Suppressor macrophage treated with lipopolysaccharide for 4 hours (primary cell): Measurements from ENCODE around the gene MMP15.
A peak's percentile ranks its signal among the peaks of the same experiment; 100 is the strongest.

Experiments
- DNase-seq: peaks from one replicate; pipeline ENCODE4 v3.0.0-alpha.2; 2020

Gene MMP15

GRCh38 chr16:58035356-58036170 lies 10.0 kb downstream of the MMP15 start:
- no peak for DNase-seq

- no peak for DNase-seq
Measured at GRCh38 chr16:58036943-58037342, 11.4 kb downstream of the MMP15 start.

GRCh38 chr16:58037365-58038057 lies 12.0 kb downstream of the MMP15 start:
- DNase-seq: no peak

DNA sequence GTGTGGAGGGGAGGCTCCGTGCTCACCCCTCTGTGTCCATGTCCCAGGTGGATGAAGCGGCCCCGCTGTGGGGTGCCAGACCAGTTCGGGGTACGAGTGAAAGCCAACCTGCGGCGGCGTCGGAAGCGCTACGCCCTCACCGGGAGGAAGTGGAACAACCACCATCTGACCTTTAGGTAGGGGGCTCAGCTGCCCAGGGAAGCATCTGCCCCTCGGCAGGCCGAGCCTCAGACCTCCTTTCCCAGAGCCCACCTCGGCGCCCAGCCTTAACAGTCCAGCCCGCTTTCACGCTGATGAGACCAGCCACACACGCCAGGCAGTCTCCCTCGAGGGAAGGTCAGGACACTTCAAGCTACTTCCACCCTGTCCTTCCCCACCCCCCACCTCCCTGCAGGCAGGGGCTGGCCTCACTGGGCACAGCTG lies 12.7 kb downstream of the MMP15 start:
- DNase-seq: no peak

GRCh38 chr16:58039829-58040495 lies 14.4 kb downstream of the MMP15 start:
- no peak for DNase-seq

DNA sequence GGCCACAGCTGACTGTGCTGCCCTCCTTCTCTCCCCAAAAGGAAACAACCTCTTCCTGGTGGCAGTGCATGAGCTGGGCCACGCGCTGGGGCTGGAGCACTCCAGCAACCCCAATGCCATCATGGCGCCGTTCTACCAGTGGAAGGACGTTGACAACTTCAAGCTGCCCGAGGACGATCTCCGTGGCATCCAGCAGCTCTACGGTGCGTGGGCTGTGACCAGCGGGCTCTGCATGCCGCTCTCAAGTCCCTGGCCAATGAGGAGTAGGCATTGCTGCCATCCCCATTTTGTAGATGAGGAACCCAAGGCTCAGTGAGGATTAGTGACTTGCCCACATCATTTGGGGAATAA lies 14.9 kb downstream of the MMP15 start:
- DNase-seq: no peak

DNA sequence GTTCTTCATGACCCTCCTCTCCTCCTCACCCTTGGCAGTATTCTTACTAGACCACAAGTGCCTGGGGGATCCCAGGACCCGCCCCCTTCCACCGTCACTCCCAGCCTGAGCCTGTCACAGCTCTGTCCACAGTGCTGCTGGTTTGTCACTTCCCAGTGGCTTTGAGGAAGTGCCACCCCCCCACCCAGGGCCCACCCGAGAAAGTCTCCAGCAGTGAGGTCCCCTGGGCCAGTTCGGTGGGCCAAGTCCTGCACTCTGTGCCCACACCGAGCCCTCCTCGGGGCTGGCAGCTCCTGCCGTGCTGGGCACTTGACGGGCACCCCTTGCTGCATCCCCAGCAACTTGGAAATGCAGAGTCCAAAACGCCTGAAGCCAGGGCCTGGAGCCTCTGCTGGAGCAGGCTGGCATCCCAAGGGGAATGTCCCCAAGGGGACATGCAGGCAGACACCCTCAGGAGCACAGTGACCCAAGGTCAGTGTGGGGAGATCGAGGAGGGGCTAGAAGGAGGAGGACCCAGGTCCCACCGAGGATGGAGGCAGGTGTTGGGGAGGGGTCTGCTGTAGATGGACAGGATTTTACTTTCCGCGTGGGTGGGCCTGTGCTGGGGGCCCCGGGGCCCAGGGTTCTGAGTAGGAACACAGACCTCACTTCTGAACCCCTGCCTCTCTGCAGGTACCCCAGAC lies 15.5 kb downstream of the MMP15 start:
- DNase-seq: no peak

- DNase-seq: no peak
Measured at GRCh38 chr16:58041628-58041955, 16.0 kb downstream of the MMP15 start.

DNA sequence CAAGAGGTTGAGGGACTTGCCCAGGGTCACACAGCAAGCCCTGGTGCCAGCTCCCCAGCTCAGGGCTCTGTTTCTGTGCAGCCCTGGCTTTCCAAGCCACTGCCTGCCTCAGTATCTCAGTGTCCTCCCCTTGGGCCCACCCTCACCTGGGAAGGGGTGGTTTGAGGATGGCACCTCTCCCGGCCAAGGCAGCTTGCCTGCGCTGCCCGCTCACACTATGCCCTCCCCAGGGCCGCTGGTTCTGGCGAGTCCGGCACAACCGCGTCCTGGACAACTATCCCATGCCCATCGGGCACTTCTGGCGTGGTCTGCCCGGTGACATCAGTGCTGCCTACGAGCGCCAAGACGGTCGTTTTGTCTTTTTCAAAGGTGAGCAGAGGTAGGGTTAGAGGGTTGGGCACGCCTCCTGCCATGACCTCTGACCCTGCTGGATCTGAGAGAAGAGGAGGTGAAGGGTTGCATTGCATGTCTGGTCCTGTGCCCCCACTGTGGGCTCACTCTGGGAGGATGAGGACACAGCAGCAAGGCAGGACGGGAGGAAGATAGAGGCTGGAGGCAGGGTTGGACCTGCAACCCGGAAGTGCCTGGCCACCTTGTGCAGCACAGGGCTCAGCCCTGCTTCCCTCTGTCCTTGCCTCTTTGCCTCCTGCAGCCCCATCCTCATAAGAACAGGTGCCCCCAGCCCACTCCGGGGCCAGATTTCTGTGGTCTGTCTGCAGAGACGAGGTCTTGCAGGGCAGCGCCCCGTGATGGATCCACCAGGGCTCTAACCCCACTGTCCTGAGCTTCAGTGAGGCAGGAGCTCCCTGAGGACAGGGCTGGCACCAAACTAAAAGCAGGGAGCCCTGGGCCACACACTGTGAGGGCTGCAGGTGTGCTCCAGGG lies 16.7 kb downstream of the MMP15 start:
- DNase-seq: no peak

GRCh38 chr16:58042886-58043515 lies 17.4 kb downstream of the MMP15 start:
- DNase-seq: no peak

DNA sequence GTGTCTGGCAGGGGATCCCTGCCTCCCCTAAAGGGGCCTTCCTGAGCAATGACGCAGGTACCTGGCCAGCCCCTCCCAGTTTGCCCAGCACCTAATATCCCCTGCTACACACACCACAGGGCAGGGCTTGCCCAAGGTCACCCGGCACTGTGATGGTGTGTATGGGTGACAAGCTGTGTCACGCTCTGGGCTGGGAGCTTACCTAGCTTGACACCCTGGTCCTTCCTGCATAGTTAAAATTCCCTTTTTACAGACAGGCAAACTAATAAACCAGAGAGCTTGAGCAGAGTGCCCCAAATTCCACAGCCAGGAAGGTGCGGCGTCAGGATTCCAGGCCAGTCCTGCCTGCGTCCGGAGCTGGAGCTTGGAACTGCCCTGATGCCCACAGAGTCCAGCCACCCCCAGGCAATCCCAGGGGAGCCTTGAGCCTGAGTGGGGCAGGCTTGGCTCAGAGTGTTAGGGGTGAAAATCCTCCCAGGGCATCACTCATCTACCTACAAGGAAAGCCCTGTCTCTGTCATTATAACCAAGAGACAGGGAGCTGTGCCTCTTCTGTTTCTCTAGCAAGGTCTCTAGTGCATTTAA lies 18.1 kb downstream of the MMP15 start:
- DNase-seq: no peak

DNA sequence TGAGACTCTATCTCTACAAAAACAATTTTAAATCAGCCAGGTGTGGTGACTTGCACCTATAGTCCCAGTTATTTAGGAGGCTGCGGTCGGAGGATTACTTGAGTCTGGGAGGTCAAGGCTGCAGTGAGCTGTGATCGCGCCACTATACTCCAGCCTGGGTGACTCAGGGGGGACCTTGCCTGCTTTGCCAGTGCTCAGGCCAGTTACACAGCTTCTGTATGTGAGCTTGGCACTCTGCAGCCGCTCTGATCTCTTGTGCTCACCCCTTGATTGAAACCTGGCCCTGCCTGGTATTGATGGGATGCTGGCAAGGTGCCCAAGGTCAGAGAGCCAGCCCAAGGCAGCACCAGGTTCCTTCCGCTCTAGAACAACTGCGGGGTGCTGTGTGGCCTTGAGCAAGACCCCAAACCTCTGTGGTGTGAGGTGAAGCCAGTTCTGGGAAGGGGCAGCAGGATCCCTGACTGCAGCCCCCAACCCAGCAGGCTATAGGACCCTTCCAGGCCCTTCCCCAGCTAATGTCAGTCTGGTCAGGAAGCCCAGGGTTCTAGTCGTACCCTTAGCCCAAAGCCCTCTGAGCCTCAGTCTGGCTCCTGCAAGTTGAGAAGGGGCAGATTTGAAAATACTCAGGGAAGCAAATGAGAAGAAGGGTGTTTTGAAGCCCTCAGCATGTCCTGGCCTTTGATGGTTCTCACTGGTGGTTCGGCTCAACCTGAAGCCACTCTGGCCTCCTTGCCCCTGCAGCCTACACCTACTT lies 18.9 kb downstream of the MMP15 start:
- no peak for DNase-seq

DNA sequence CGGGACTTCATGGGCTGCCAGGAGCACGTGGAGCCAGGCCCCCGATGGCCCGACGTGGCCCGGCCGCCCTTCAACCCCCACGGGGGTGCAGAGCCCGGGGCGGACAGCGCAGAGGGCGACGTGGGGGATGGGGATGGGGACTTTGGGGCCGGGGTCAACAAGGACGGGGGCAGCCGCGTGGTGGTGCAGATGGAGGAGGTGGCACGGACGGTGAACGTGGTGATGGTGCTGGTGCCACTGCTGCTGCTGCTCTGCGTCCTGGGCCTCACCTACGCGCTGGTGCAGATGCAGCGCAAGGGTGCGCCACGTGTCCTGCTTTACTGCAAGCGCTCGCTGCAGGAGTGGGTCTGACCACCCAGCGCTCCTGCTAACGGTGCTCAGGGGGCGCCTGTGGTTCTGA lies 19.5 kb downstream of the MMP15 start:
- DNase-seq: no peak

- peak; percentile 38 for DNase-seq
Measured at GRCh38 chr16:58046054-58046881, 20.7 kb downstream of the MMP15 start.

DNA sequence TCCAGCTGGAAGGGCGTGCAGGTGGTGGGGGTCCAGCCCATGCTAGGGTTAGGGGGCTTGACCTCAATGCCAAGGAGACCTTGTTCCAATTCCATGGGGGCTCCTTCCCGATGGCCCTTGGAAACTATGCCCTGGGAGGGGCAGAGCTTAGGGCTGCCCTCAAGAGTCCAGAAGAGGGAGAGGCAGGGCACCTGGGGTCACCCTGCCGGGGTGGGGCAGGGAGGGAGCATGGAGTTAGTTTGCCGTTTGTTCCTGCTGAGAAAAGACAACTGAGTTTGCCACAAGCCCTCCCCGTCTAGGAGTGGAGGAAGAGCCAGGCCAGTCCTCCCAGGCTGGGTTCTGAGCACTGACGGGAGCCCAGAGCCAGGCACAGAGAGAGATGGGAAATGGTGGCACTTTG lies 21.4 kb downstream of the MMP15 start:
- DNase-seq: no peak

DNA sequence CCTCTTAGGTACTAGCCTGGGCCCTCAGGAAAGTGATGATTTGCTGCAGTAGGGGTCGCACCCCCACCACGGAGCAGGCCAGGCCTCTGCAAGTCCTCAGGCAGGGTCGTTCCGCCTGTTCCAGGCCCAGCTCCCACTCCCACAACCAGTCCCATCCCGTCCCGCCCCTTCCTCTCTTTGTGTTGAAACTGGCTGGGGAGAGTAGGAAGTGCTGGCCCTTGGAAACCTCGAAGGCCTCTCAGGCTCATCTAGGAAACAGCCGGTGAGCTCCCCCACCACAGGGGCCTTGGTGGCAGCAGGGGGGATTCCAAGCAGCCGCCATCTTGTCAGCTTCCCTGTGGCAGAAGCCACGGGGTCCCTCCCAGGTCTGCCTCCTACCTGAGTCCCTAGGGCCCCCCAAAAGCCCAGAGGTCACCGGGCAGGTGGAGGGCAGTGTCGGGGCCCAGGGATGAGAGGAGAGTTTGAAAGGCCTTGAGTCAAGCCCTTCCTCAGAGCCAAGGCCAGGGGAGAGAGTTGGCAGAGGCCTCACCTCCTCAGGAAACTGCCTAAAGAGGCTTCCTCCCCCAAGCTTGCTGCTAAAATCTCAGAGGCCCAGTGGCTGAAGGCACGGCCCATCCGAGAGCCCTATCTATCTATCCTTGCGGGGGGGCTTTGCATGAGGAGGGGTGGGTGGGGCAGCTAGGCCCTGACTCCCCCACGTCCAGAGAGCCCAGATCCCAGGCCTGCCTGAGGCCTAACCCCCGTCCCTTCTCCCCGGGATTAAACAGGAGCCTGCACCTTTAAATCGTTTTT lies 22.2 kb downstream of the MMP15 start:
- DNase-seq: no peak

DNA sequence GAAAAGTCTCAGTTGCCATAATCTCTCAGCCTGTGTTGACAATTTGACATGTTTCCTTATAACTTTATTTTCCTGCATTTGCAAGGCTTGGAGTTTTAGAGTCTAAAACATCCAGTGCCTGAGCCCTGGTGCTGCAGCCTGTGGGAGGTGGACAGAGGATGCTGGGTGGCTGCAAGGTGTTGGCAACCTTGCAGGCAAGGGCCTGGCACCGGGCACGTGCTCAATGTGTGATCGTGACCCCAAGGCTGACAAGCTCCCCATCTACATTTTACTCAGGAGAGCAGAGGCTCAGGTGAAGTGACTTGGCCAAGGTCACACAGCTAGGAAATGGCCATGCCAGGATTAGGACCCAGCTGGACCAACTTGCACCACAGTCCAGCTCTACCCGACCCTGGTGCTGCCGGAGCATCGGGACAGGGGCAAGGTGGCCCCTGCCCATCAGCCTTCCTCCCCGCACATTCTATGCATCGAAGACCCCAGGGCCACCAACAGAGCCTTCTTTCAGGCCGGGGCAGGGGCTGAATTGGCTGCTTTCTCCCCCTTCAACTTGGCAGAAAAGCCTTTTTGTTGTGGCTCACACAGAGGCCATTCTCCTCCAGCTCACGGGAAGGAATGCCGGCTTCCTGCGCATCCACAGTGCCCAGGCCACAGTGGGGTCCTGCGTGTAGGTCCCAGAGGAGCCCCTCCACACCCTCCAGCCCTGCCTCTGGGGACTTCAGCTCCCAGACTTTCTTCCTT lies 23.1 kb downstream of the MMP15 start:
- no peak for DNase-seq
